HG03103 (cell line): ENCODE measurements around the gene HMHB1.

Experiments
- ATAC-seq: cut with Tn5 transposase; IDR thresholded peaks from one replicate; pipeline ENCODE4 v1.9.1; 2021; ENCODE audit warnings: low read depth; ENCODE audit not compliant: unreplicated experiment

HMHB1 gene

DNA sequence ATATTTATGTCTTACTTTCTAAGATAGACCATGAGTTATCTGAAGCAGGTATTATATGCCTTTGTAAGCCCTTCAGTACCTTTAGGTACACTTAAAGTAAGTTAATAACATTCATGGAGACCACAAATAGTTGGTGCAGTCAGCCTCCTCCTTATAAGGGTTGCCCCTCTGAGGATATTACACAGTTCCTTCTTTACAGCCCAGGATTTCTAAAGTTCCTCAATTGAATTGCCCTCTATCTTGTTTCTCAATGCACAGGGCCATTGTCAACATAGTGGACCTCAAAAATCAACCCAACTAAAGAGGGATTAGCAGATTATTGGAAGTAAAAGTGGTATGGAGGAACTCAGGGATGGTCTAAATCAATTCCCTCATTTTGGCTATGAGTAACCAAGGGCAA, 50.3 kb downstream of the HMHB1 start:
- ATAC-seq: no peak

DNA sequence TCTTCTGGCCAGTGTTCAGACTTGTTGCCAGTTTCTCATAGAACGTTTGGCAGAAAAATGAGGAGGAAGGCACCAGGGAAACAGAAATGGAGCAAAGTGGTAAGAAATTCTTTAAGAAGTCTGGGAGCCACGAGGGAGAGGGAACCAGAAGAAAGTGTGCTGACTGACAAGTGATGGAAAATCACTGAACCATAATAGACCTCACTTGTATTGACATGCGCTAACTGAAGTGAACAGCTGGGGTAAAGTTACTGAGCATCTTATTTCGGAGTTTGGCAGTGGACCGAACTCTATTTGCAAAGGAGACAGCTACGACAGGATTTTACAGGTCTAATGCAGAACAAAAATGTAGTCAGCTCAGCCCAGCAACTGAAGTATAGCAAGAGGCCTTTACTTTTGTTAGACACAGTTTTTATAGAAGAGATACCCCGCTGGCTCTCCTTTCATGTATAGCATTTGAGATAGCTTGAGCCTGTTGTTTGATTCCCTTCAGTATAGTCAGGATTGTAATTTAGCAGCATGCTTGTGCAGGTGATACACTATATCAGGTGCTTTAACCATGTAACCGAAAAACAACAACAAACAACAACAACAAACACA, 53.6 kb downstream of the HMHB1 start:
- ATAC-seq: no peak
